H1 (cell line): ENCODE measurements around the gene AKAP9. TPM values are rescaled to one million over a fixed set of nuclear protein-coding genes. Genes with fewer than 3 reads are reported as not detected.

Experiments used
- CTCF ChIA-PET: fragments of 300-600 bp; sonication (Branson Sonifier 250); formaldehyde crosslinking; loops from one replicate; lab custom pipeline; 2021; ENCODE audit not compliant: partially characterized antibody; lab: Charles Lee
- POLR2A ChIA-PET: fragments of 300-600 bp; sonication (Branson Sonifier 250); formaldehyde crosslinking; loops from one replicate; lab custom pipeline; 2021; ENCODE audit warnings: inconsistent platforms; ENCODE audit not compliant: partially characterized antibody; lab: Charles Lee
- DNase-seq, 2 experiments: peaks; one replicate each; pipeline versions ENCODE4 v3.0.0 to v3.0.0-alpha.2; 2010 to 2022; ENCODE audit warnings: low spot score in 2 of 2, low read depth in 1 of 2, mixed read lengths in 1 of 2
- FAIRE-seq: peaks from 2 replicates; lab custom pipeline; 2011; peaks lifted over from hg19 to GRCh38; lab: Jason Lieb, UNC
- H2AFZ ChIP-seq: 2 replicates; pipeline ENCODE4 v1.8.1; 2012; ENCODE audit warnings: low read length, inconsistent platforms
- H2AK5ac ChIP-seq: 2 replicates; pipeline ENCODE4 v1.6.1; 2013; ENCODE audit warnings: low read depth, low read length
- H2BK120ac ChIP-seq: replicated peaks from 2 replicates; pipeline ENCODE3; 2013; ENCODE audit warnings: low read depth, low read length, inconsistent platforms
- H2BK12ac ChIP-seq: 2 replicates; pipeline ENCODE4 v1.6.1; 2013; ENCODE audit warnings: low read depth, low read length
- H2BK15ac ChIP-seq: 2 replicates; pipeline ENCODE4 v1.6.1; 2013; ENCODE audit warnings: low read length
- H2BK20ac ChIP-seq: 2 replicates; pipeline ENCODE4 v1.6.1; 2013; ENCODE audit warnings: low read length
- H2BK5ac ChIP-seq: 2 replicates; pipeline ENCODE4 v1.6.1; 2013; ENCODE audit warnings: low read depth, low read length
- H3K14ac ChIP-seq: 2 replicates; pipeline ENCODE4 v1.6.1; 2013; ENCODE audit warnings: inconsistent platforms; ENCODE audit not compliant: insufficient read length
- H3K18ac ChIP-seq: 2 replicates; pipeline ENCODE4 v1.6.1; 2013; ENCODE audit warnings: low read length; ENCODE audit errors: extremely low read depth
- H3K23ac ChIP-seq: 2 replicates; pipeline ENCODE4 v1.6.1; 2013; ENCODE audit warnings: inconsistent platforms; ENCODE audit not compliant: insufficient read length
- H3K23me2 ChIP-seq: 2 replicates; pipeline ENCODE4 v1.6.1; 2013; ENCODE audit warnings: low read depth, low read length
- H3K27ac ChIP-seq: 2 replicates; pipeline ENCODE4 v1.6.1; 2011; ENCODE audit warnings: low read depth, low read length, inconsistent platforms
- H3K27me3 ChIP-seq, 4 experiments: replicated peaks in 1 of 4; 1 replicate in 1 of 4; 2 replicates in 3 of 4; pipeline versions ENCODE4 v1.6.1 to v1.8.1; 2011 to 2013; ENCODE audit warnings: low read length in 3 of 4, mild to moderate bottlenecking in 3 of 4, inconsistent platforms in 2 of 4, mixed read lengths in 2 of 4, moderate library complexity in 1 of 4; ENCODE audit not compliant: control insufficient read depth in 3 of 4, insufficient read depth in 3 of 4; ENCODE audit errors: extremely low read depth in 1 of 4
- H3K36me3 ChIP-seq, 4 experiments: 2 replicates each; pipeline versions ENCODE4 v1.6.1 to v1.8.1; 2011 to 2013; ENCODE audit warnings: mild to moderate bottlenecking in 4 of 4, low read length in 3 of 4, moderate library complexity in 2 of 4, control low read depth in 1 of 4, inconsistent platforms in 1 of 4; ENCODE audit not compliant: insufficient read depth in 4 of 4, control insufficient read depth in 2 of 4
- H3K4ac ChIP-seq: replicated peaks from 2 replicates; pipeline ENCODE3; 2013; ENCODE audit warnings: low read length, low read depth, mixed read lengths, inconsistent platforms; ENCODE audit not compliant: insufficient read length
- H3K4me1 ChIP-seq, 4 experiments: replicated peaks in 1 of 4; 1 replicate in 1 of 4; 2 replicates in 3 of 4; pipeline versions ENCODE4 v1.6.1 to v1.8.1; 2011 to 2013; ENCODE audit warnings: low read length in 3 of 4, inconsistent platforms in 2 of 4, mixed read lengths in 1 of 4; ENCODE audit not compliant: insufficient read depth in 4 of 4, control insufficient read depth in 3 of 4
- H3K4me2 ChIP-seq, 2 experiments: 2 replicates each; pipeline versions ENCODE4 v1.6.1 to v1.8.1; 2011 to 2013; ENCODE audit warnings: low read depth in 2 of 2, low read length in 2 of 2, control low read depth in 1 of 2, inconsistent platforms in 1 of 2, mild to moderate bottlenecking in 1 of 2; ENCODE audit not compliant: insufficient read depth in 1 of 2
- H3K4me3 ChIP-seq, 4 experiments: fragments of 200-600, 300-600 bp in 1 of 4; sonication (generic), shearing (Covaris generic), sonication (Bioruptor Twin) in 1 of 4; 2 replicates each; pipeline versions ENCODE4 v1.5.1 to v1.8.1; 2011 to 2016; ENCODE audit warnings: low read length in 4 of 4, low read depth in 3 of 4, control low read depth in 2 of 4, inconsistent platforms in 2 of 4, mild to moderate bottlenecking in 2 of 4, mixed read lengths in 1 of 4, moderate library complexity in 1 of 4; ENCODE audit not compliant: insufficient read depth in 2 of 4; ENCODE audit errors: extremely low read depth in 1 of 4
- H3K56ac ChIP-seq: replicated peaks from 2 replicates; pipeline ENCODE3; 2013; ENCODE audit warnings: low read depth, mild to moderate bottlenecking, mixed read lengths, low read length, inconsistent platforms; ENCODE audit not compliant: insufficient read length
- H3K79me1 ChIP-seq: 2 replicates; pipeline ENCODE4 v1.6.1; 2013; ENCODE audit warnings: low read depth, low read length, control low read depth
- H3K79me2 ChIP-seq, 2 experiments: 2 replicates each; pipeline versions ENCODE4 v1.6.1 to v1.8.1; 2012 to 2013; ENCODE audit warnings: low read length in 2 of 2, mild to moderate bottlenecking in 2 of 2, inconsistent platforms in 1 of 2; ENCODE audit not compliant: insufficient read depth in 2 of 2, control insufficient read depth in 1 of 2
- H3K9ac ChIP-seq, 4 experiments: replicated peaks in 1 of 4; 1 replicate in 1 of 4; 2 replicates in 3 of 4; pipeline versions ENCODE4 v1.6.1 to v1.8.1; 2011 to 2013; ENCODE audit warnings: low read depth in 3 of 4, low read length in 3 of 4, control low read depth in 2 of 4, mild to moderate bottlenecking in 2 of 4, moderate library complexity in 2 of 4, inconsistent platforms in 1 of 4; ENCODE audit errors: extremely low read depth in 1 of 4
- H3K9me3 ChIP-seq, 2 experiments: 2 replicates each; pipeline versions ENCODE4 v1.6.1 to v1.8.1; 2012 to 2013; ENCODE audit warnings: mild to moderate bottlenecking in 2 of 2, moderate library complexity in 2 of 2, control low read depth in 1 of 2, inconsistent platforms in 1 of 2, low read depth in 1 of 2, low read length in 1 of 2, mixed read lengths in 1 of 2; ENCODE audit not compliant: insufficient read depth in 2 of 2
- H4K20me1 ChIP-seq, 2 experiments: replicated peaks in 1 of 2; 2 replicates each; pipeline versions ENCODE3 to v1.8.1; 2011 to 2013; ENCODE audit warnings: inconsistent platforms in 2 of 2, low read length in 2 of 2, mild to moderate bottlenecking in 1 of 2; ENCODE audit not compliant: insufficient read depth in 2 of 2, control insufficient read depth in 1 of 2
- H4K5ac ChIP-seq: 2 replicates; pipeline ENCODE4 v1.6.1; 2013; ENCODE audit warnings: low read length, low read depth, mixed read lengths, inconsistent platforms; ENCODE audit not compliant: insufficient read length
- H4K8ac ChIP-seq: 2 replicates; pipeline ENCODE4 v1.8.0; 2013; ENCODE audit warnings: mild to moderate bottlenecking, moderate library complexity, low read length, inconsistent platforms; ENCODE audit not compliant: insufficient read depth; ENCODE audit errors: extremely low read depth
- H4K91ac ChIP-seq: replicated peaks from 2 replicates; pipeline ENCODE3; 2013; ENCODE audit warnings: low read length, mixed read lengths, inconsistent platforms; ENCODE audit not compliant: insufficient read length
- CTBP2 ChIP-seq: IDR thresholded peaks from 2 replicates; pipeline ENCODE4 v1.7.0; 2011; ENCODE audit warnings: borderline replicate concordance, mild to moderate bottlenecking, moderate library complexity, mixed read lengths, low read length; ENCODE audit not compliant: insufficient read depth, insufficient read length
- EZH2 ChIP-seq: fragments of 200-600 bp; sonication (generic); IDR thresholded peaks from 2 replicates; pipeline ENCODE4 v1.7.1; 2012; ENCODE audit warnings: low read depth, mild to moderate bottlenecking, moderate library complexity, low read length, inconsistent platforms; ENCODE audit not compliant: severe bottlenecking
- HDAC2 ChIP-seq, 2 experiments: fragments of 300-600 bp in 1 of 2; sonication (generic) in 1 of 2; IDR thresholded peaks; 2 replicates each; pipeline ENCODE4 v1.6.1; 2011 to 2012; ENCODE audit warnings: low read depth in 2 of 2, low read length in 2 of 2, mild to moderate bottlenecking in 2 of 2, moderate library complexity in 2 of 2, borderline replicate concordance in 1 of 2, inconsistent platforms in 1 of 2
- KDM5A ChIP-seq: fragments of 200-600 bp; IDR thresholded peaks from 2 replicates; pipeline ENCODE4 v1.7.1; 2012; ENCODE audit warnings: mild to moderate bottlenecking, low read length, inconsistent platforms, mixed read lengths
- SIRT6 ChIP-seq: IDR thresholded peaks from one replicate; pipeline ENCODE4 v1.7.1; 2012; ENCODE audit warnings: low read length, inconsistent platforms
- SIX5 ChIP-seq: IDR thresholded peaks from 2 replicates; pipeline ENCODE4 v1.6.1; 2011; ENCODE audit warnings: mild to moderate bottlenecking, low read depth, low read length
- SP1 ChIP-seq: IDR thresholded peaks from 2 replicates; pipeline ENCODE4 v1.6.1; 2011; ENCODE audit warnings: low read depth, low read length
- SP4 ChIP-seq: IDR thresholded peaks from 2 replicates; pipeline ENCODE4 v1.6.1; 2012; ENCODE audit warnings: low read length, inconsistent platforms
- SRF ChIP-seq: IDR thresholded peaks from 2 replicates; pipeline ENCODE4 v1.6.1; 2011; ENCODE audit warnings: mild to moderate bottlenecking, low read depth, low read length, moderate library complexity
- TAF7 ChIP-seq: optimal IDR thresholded peaks from 2 replicates; pipeline ENCODE3; 2011; ENCODE audit warnings: low read depth, mild to moderate bottlenecking, inconsistent platforms, low read length, moderate library complexity, borderline replicate concordance
- TEAD4 ChIP-seq: IDR thresholded peaks from 2 replicates; pipeline ENCODE4 v1.6.1; 2012; ENCODE audit warnings: low read depth, low read length, inconsistent platforms, mixed read lengths
- WGBS, 2 experiments: shearing (Covaris generic) in 1 of 2; methylation state at CpG; one replicate each; pipeline versions ENCODE4 v1.1.6 to v1.1.7; 2013 to 2015; ENCODE audit warnings: low lambda C conversion rate in 2 of 2, mixed read lengths in 2 of 2, inconsistent platforms in 1 of 2, low coverage in 1 of 2, missing lambda C conversion rate in 1 of 2; ENCODE audit not compliant: insufficient replicate concordance in 2 of 2, insufficient coverage in 1 of 2, insufficient read length in 1 of 2; ENCODE audit errors: extremely low coverage in 1 of 2, missing lambda C conversion rate in 1 of 2; 5-methylcytosine and 5-hydroxymethylcytosine counted together
- polyA plus RNA-seq, 7 experiments: library from polyadenylated mRNA; depleted of rRNA in 3 of 7; stranded (reverse) in 5 of 7; unstranded in 2 of 7; fragments of >200 nt in 5 of 7; fragments of 200-250 nt in 2 of 7; gene quantifications; 1 replicate in 5 of 7; 2 replicates in 1 of 7; 4 replicates in 1 of 7; pipeline versions ENCODE4 v1.2.1 to v1.2.3, GENCODE V29; 2011 to 2013; ENCODE audit warnings: missing spikeins in 2 of 7, mixed read lengths in 2 of 7
- total RNA-seq: library from RNA; stranded (reverse); fragmentation: NEBNext Ultra II Directional; extraction: Animal tissue kit (Norgen Biotek cat#: 25700); gene quantifications from 2 replicates; pipeline ENCODE4 v1.2.1, GENCODE V29; 2021
- TF ChIP-seq, protein P1 (sequence below), 3 experiments: IDR thresholded peaks; 1 replicate in 2 of 3; 2 replicates in 1 of 3; pipeline versions ENCODE4 v1.5.1 to v1.6.1; 2011; ENCODE audit warnings: low read length in 3 of 3, mild to moderate bottlenecking in 3 of 3, inconsistent platforms in 2 of 3, low read depth in 1 of 3, moderate library complexity in 1 of 3; ENCODE audit not compliant: insufficient read depth in 1 of 3; ENCODE audit errors: control extremely low read depth in 1 of 3

AKAP9 gene
- total and polyA plus RNA-seq, 2 of the 8 experiments (the other 6 are each of a cell fraction or from before 2014, with no cell fraction given) = 6.2 to 26.3 TPM

DNA sequence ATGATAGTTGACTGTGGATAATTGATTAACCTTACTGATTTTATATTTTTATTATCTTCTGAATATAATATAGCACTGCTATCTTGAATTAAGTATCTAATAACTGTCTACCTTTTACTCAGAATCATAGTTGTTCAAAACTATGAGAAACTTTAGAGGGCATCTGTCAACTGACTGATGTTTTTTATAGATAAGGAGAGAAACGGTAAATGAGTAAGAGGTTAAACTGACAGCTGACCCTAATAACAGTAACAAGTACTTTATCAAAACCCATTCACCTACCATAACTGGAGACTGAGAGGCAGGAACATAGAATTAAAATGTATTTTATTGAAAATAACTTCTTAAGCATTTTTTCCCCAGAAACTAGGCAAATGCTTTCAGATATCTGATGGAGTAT, 131.5 kb downstream of the AKAP9 start:
- H3K4me1 ChIP-seq = no peaks in the 10 kb centered on the region
- no peak for TF ChIP-seq TAF7
- TF ChIP-seq SRF = no peak
- no peak for TF ChIP-seq SIX5
- TF ChIP-seq, protein P1, sequence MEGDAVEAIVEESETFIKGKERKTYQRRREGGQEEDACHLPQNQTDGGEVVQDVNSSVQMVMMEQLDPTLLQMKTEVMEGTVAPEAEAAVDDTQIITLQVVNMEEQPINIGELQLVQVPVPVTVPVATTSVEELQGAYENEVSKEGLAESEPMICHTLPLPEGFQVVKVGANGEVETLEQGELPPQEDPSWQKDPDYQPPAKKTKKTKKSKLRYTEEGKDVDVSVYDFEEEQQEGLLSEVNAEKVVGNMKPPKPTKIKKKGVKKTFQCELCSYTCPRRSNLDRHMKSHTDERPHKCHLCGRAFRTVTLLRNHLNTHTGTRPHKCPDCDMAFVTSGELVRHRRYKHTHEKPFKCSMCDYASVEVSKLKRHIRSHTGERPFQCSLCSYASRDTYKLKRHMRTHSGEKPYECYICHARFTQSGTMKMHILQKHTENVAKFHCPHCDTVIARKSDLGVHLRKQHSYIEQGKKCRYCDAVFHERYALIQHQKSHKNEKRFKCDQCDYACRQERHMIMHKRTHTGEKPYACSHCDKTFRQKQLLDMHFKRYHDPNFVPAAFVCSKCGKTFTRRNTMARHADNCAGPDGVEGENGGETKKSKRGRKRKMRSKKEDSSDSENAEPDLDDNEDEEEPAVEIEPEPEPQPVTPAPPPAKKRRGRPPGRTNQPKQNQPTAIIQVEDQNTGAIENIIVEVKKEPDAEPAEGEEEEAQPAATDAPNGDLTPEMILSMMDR (IDR thresholded peaks at IDR 0.05; ENCODE audit: control extremely low read depth in 1 of 3, insufficient read depth in 1 of 3, low read depth in 1 of 3, low read length in 3 of 3) = no peak
- no peak for TF ChIP-seq TEAD4
- TF ChIP-seq KDM5A = no peak
- TF ChIP-seq SP4 = no peak
- no peak for TF ChIP-seq HDAC2 (IDR thresholded peaks at IDR 0.05; ENCODE audit: borderline replicate concordance in 1 of 2, low read depth in 2 of 2, low read length in 2 of 2)
- no peak for TF ChIP-seq SP1
- no peak for TF ChIP-seq CTBP2
- no peak for TF ChIP-seq SIRT6
- no peak for TF ChIP-seq EZH2

More for the DNA sequence above, 131.5 kb downstream of the AKAP9 start:
- no peak overlapping the region for H2AK5ac ChIP-seq
- no peak overlapping the region for H3K4me2 ChIP-seq
- H4K20me1 ChIP-seq = no peaks in the 10 kb centered on the region
- no peaks in the 10 kb centered on the region for H3K79me1 ChIP-seq
- no peak overlapping the region for H3K9ac ChIP-seq
- no peak overlapping the region for H3K4me3 ChIP-seq
- H3K27me3 ChIP-seq = no peaks in the 10 kb centered on the region
- no peak overlapping the region for H4K8ac ChIP-seq
- no peak for FAIRE-seq
- H2BK120ac ChIP-seq = no peak overlapping the region
- H2AFZ ChIP-seq = no peak overlapping the region
- H3K79me2 ChIP-seq = no peaks in the 10 kb centered on the region
- no peak overlapping the region for H3K23ac ChIP-seq
- no peak overlapping the region for H3K27ac ChIP-seq
- no peaks in the 10 kb centered on the region for H3K9me3 ChIP-seq
- no peak overlapping the region for H4K5ac ChIP-seq
- no peak overlapping the region for H3K56ac ChIP-seq
- ChIA-PET POLR2A (no interaction called here), CTCF (no interaction called here)
- H2BK12ac ChIP-seq = no peak overlapping the region
- H4K91ac ChIP-seq = no peak overlapping the region
- 79% methylated on average over 1 of the region's 1 CpG; no CpG with 5 or more reads in 1 of the 2 experiments for WGBS, 2 experiments
- no peak overlapping the region for H3K18ac ChIP-seq
- H2BK20ac ChIP-seq = no peak overlapping the region
- H2BK15ac ChIP-seq = no peak overlapping the region
- no peak overlapping the region for H3K4ac ChIP-seq
- no peak for DNase-seq
- no peaks in the 10 kb centered on the region for H3K23me2 ChIP-seq
- H3K14ac ChIP-seq = no peak overlapping the region
- H2BK5ac ChIP-seq = no peak overlapping the region
- H3K36me3 ChIP-seq = peaks cover 0 to 5% (median 3%) of the 10 kb centered on the region in 4 experiments; a peak in 4 of 8 replicates
